Kidney (tissue), 14 donors: ENCODE measurements around the gene C8G. TPM values are rescaled to one million over a fixed set of nuclear protein-coding genes. Genes with fewer than 3 reads are reported as not detected.

Experiments
- DNase-seq, 5 donors: peaks; one replicate each; pipeline ENCODE4 v3.0.0-alpha.2; 2013 to 2020
- FAIRE-seq: peaks from 2 replicates; lab custom pipeline; 2012; peaks lifted over from hg19 to GRCh38; lab: Jason Lieb, UNC
- H3K27ac ChIP-seq, 2 donors: one replicate each; pipeline ENCODE4 v1.7.0; 2013; ENCODE audit warnings: low read depth in 2 of 2, low read length in 2 of 2, inconsistent platforms in 1 of 2
- H3K27me3 ChIP-seq: one replicate; pipeline ENCODE4 v1.7.1; 2013; ENCODE audit warnings: low read length, inconsistent platforms; ENCODE audit not compliant: control insufficient read depth, insufficient read depth
- H3K36me3 ChIP-seq, 3 donors: one replicate each; pipeline versions ENCODE4 v1.7.0 to v1.7.1; 2013; ENCODE audit warnings: low read length in 3 of 3, control low read depth in 1 of 3, inconsistent platforms in 1 of 3; ENCODE audit not compliant: insufficient read depth in 3 of 3, control insufficient read depth in 2 of 3
- H3K4me1 ChIP-seq, 3 donors: one replicate each; pipeline versions ENCODE4 v1.7.0 to v1.7.1; 2013; ENCODE audit warnings: low read length in 3 of 3, inconsistent platforms in 1 of 3, low read depth in 1 of 3; ENCODE audit not compliant: control insufficient read depth in 2 of 3, insufficient read depth in 2 of 3
- H3K4me3 ChIP-seq, 3 donors: one replicate each; pipeline versions ENCODE4 v1.7.0 to v1.8.1; 2013; ENCODE audit warnings: low read length in 3 of 3, control low read depth in 1 of 3, inconsistent platforms in 1 of 3
- H3K9ac ChIP-seq, 3 donors: one replicate each; pipeline versions ENCODE4 v1.7.0 to v1.7.1; 2013; ENCODE audit warnings: low read length in 3 of 3, control low read depth in 1 of 3, inconsistent platforms in 1 of 3
- H3K9me3 ChIP-seq, 3 donors: one replicate each; pipeline versions ENCODE4 v1.7.0 to v1.7.1; 2013; ENCODE audit warnings: low read length in 3 of 3, control low read depth in 1 of 3, inconsistent platforms in 1 of 3; ENCODE audit not compliant: control insufficient read depth in 2 of 3, insufficient read depth in 1 of 3
- intact Hi-C: fragments of 100-400 bp; cut with DNase I; formaldehyde crosslinking; loops from one replicate; pipeline ENCODE4 v1.11.1; 2022
- polyA plus RNA-seq: library from polyadenylated mRNA; stranded (reverse); fragments of 350-450 nt; fragmentation: Illumina TruSeq; extraction: RNeasy Lipid Tissue Mini Kit (QIAGEN cat#74804); gene quantifications from one replicate; pipeline ENCODE4 v1.2.3, GENCODE V29; 2014; ENCODE audit warnings: low read depth, low replicate concordance; ENCODE audit not compliant: insufficient read depth
- total RNA-seq: library from RNA; stranded (reverse); fragmentation: NEBNext Ultra II Directional; extraction: Animal tissue kit (Norgen Biotek cat#: 25700); gene quantifications from one replicate; pipeline ENCODE4 v1.2.1, GENCODE V29; 2021
- TF ChIP-seq, protein P1 (sequence below): IDR thresholded peaks from 3 replicates; pipeline ENCODE4 v1.5.1; 2012; ENCODE audit warnings: mild to moderate bottlenecking, moderate library complexity, borderline replicate concordance; ENCODE audit not compliant: insufficient read depth; ENCODE audit errors: extremely low read depth
- donor health status: control.
- donor health status: control.
- donor health status: control.
- donor health status: control.
- donor health status: control.
- donor health status: DM: yes; HTN: yes; CAD: no.
- donor health status: Normal renal cell carcinoma (clear cell type).

The C8G gene
- total and polyA plus RNA-seq, 2 donors from 2014 or later, result 1.9 to 2.1 TPM

DNA sequence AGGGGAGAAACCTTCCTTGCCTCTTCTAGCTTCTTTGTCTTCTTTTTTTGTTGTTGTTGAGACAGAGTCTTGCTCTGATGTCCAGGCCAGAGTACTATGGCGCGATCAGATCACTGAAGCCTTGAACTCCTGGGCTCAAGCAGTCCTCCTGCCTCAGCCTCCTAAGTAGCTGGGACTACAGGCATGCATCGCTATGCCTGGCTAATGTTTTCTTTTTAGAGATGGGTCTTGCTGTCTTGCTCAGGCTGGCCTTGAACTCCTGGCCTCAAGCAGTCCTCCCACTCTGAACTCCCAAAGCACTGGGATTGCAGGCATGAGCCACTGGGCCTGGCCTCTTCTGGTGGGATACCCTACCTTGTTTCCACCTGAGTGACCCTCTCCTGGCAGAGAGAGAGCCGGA lies 43.8 kb downstream of the C8G start:
- Histone ChIP-seq H3K4me3 (no peak overlapping the region), H3K27me3 (peaks cover 4% of the 10 kb centered on the region), H3K36me3 (peaks cover 0 to 5% (median 1%) of the 10 kb centered on the region in 3 donors), H3K27ac (no peak overlapping the region), H3K9me3 (no peaks in the 10 kb centered on the region), H3K9ac (no peak overlapping the region), H3K4me1 (peaks cover 0 to 7% (median 7%) of the 10 kb centered on the region in 3 donors)
- DNase-seq (no peak), FAIRE-seq (no peak)
- intact Hi-C loops, result no loop called here
- TF ChIP-seq, protein P1, sequence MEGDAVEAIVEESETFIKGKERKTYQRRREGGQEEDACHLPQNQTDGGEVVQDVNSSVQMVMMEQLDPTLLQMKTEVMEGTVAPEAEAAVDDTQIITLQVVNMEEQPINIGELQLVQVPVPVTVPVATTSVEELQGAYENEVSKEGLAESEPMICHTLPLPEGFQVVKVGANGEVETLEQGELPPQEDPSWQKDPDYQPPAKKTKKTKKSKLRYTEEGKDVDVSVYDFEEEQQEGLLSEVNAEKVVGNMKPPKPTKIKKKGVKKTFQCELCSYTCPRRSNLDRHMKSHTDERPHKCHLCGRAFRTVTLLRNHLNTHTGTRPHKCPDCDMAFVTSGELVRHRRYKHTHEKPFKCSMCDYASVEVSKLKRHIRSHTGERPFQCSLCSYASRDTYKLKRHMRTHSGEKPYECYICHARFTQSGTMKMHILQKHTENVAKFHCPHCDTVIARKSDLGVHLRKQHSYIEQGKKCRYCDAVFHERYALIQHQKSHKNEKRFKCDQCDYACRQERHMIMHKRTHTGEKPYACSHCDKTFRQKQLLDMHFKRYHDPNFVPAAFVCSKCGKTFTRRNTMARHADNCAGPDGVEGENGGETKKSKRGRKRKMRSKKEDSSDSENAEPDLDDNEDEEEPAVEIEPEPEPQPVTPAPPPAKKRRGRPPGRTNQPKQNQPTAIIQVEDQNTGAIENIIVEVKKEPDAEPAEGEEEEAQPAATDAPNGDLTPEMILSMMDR, result no peak

DNA sequence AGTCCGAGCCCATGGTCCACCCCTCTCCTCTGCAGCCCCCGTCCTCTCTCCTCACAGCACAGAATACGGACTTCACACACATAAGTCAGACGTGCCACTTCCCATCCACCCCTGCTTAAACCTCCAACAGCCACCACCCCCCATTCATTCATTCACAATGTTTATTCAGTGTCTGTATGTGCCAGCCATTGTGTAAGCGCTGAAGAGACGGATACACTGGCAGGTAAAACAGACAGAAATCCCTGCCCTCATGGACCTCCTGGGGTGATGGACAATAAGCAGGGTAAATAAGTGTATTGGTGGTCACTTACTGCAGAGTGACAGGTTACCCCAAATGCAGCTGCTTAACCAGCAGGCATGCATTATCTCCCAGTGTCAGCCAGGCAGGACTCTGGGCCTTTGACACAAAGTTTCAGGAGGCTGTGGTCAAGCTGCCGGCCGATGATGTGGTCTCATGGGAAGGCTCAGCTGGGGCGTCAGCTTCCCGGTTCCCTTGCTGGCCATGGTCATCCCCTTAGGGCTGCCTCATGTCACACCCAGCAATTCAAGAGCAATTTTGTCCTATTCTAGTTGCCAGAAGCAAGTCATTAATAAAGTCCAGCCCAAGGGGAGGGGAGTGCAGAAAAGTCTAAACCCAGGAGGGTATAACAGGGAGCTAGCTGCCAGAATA lies 45.3 kb downstream of the C8G start:
- Histone ChIP-seq H3K9me3 (no peaks in the 10 kb centered on the region), H3K9ac (no peak overlapping the region), H3K4me1 (peaks cover 0 to 7% (median 7%) of the 10 kb centered on the region in 3 donors), H3K27ac (no peak overlapping the region), H3K4me3 (no peak overlapping the region), H3K27me3 (peaks cover 2% of the 10 kb centered on the region), H3K36me3 (peaks cover 0 to 5% (median 0%) of the 10 kb centered on the region in 3 donors)
- TF ChIP-seq, protein P1, result no peak
- FAIRE-seq, result no peak
- DNase-seq, result no peak
- intact Hi-C loops, result no loop called here

DNA sequence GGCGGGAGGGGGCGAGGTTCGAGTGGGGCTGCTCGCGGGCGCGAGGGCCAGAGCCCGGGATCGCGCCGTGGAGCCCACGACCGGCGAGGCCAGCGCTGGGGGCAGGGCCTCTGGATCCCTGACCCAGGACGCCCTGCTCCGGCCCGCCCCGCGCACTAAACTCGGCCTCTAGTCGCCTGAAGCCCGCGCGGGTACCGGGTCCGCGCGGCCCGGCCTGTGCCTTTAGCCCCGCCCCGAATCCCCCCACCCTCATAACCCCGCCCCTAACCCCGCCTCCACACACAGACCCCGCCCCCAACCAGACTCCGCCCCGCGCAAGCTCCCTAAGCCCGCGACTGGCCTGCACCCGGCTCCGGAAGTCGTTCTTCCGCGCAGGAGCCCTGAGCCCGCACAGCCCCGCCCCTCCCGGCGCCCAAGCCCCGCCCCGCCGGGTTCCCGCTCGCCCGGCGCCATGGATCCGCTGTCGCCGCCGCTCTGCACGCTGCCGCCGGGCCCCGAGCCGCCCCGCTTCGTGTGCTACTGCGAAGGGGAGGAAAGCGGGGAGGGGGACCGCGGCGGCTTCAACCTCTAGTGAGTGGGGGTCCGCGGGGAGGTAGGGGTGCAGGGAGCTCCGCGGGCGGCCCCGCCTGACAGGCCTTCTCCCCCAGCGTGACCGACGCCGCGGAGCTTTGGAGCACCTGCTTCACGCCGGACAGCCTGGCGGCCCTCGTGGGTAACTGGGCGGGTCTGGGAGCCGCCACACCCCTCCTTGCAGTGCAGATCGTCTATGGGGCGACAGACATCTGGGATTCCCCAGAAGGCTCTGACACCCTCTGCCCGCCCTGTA lies 47.2 kb downstream of the C8G start, which contains the start of gene PAXX:
TSS of gene PAXX (plus strand) at position 430 of the 826 bp plus-strand sequence. CDS start at position 452, 22 bp downstream.
- peak within 1 kb of the TSS; percentile 51 to 77 (median 77) for H3K4me3 ChIP-seq
- H3K4me1 ChIP-seq, result peaks cover 0 to 16% (median 10%) of the 10 kb centered on the region in 3 donors
- peaks cover 0 to 5% (median 0%) of the 10 kb centered on the region in 3 donors for H3K36me3 ChIP-seq
- peak; percentile 92 to 98 (median 95) for DNase-seq
- no peaks in the 10 kb centered on the region for H3K27me3 ChIP-seq
- TF ChIP-seq, protein P1, result no peak
- intact Hi-C loops, result no loop called here
- no peak for FAIRE-seq
- peak within 1 kb of the TSS; percentile 18 to 73 (median 65) for H3K9ac ChIP-seq
- H3K27ac ChIP-seq, result peak within 1 kb of the TSS; percentile 51 to 53
- H3K9me3 ChIP-seq, result no peaks in the 10 kb centered on the region
